AG09309 (cell line): ENCODE measurements around the gene DUSP22.
A peak's percentile ranks its signal among the peaks of the same experiment; 100 is the strongest.

Experiments
- DNase-seq: peaks from one replicate; pipeline ENCODE4 v3.0.0-alpha.2; 2010; ENCODE audit warnings: low read depth
- H3K4me3 ChIP-seq: 2 replicates; pipeline ENCODE4 v1.5.1; 2011; ENCODE audit warnings: mild to moderate bottlenecking, low read depth, low read length, moderate library complexity; ENCODE audit not compliant: control insufficient read depth
- TF ChIP-seq, protein P1 (sequence below): IDR thresholded peaks from 2 replicates; pipeline ENCODE4 v1.5.1; 2011; ENCODE audit warnings: mild to moderate bottlenecking, low read depth, low read length, inconsistent platforms; ENCODE audit not compliant: insufficient read depth, control insufficient read depth; ENCODE audit errors: missing control alignments

The DUSP22 gene

DNA sequence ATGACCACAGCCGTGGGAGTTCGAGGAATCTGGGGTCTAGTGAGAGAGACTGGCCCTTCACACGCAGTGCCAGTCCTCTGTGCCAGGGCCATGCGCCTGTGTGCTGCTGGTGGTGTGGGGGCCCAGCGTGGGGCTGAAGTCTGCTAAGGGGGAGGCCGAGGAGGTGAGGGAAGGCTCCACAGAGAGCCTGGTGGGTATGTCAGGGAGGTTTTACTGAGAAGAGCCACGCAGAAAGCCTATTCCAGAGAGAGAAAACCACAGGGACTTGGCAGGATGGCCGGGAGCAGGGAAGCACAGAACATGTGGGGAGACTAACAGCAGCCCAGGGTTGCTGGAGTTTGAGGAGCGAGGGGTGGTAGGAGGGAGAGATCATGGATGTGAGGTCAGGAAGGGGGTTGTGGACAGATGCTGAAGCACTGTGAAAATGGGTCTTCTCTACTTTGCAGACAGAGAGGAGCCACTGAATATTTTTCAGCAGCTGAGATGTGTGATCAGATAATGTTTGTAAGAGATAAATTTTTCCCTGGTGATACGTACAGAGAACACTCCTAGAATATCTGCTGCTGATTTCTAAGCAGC is 35.3 kb downstream of the DUSP22 start:
- DNase-seq = no peak
- no peak overlapping the region for H3K4me3 ChIP-seq
- TF ChIP-seq, protein P1, sequence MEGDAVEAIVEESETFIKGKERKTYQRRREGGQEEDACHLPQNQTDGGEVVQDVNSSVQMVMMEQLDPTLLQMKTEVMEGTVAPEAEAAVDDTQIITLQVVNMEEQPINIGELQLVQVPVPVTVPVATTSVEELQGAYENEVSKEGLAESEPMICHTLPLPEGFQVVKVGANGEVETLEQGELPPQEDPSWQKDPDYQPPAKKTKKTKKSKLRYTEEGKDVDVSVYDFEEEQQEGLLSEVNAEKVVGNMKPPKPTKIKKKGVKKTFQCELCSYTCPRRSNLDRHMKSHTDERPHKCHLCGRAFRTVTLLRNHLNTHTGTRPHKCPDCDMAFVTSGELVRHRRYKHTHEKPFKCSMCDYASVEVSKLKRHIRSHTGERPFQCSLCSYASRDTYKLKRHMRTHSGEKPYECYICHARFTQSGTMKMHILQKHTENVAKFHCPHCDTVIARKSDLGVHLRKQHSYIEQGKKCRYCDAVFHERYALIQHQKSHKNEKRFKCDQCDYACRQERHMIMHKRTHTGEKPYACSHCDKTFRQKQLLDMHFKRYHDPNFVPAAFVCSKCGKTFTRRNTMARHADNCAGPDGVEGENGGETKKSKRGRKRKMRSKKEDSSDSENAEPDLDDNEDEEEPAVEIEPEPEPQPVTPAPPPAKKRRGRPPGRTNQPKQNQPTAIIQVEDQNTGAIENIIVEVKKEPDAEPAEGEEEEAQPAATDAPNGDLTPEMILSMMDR = no peak

GRCh38 chr6:328136-328670 is 35.9 kb downstream of the DUSP22 start:
- DNase-seq = peak; percentile 66
- no peak overlapping the region for H3K4me3 ChIP-seq
- TF ChIP-seq, protein P1 = peak; percentile 9

- DNase-seq = no peak
- no peak overlapping the region for H3K4me3 ChIP-seq
- TF ChIP-seq, protein P1 = no peak
These were observed 36.6 kb downstream of the DUSP22 start for GRCh38 chr6:328924-329323.

DNA sequence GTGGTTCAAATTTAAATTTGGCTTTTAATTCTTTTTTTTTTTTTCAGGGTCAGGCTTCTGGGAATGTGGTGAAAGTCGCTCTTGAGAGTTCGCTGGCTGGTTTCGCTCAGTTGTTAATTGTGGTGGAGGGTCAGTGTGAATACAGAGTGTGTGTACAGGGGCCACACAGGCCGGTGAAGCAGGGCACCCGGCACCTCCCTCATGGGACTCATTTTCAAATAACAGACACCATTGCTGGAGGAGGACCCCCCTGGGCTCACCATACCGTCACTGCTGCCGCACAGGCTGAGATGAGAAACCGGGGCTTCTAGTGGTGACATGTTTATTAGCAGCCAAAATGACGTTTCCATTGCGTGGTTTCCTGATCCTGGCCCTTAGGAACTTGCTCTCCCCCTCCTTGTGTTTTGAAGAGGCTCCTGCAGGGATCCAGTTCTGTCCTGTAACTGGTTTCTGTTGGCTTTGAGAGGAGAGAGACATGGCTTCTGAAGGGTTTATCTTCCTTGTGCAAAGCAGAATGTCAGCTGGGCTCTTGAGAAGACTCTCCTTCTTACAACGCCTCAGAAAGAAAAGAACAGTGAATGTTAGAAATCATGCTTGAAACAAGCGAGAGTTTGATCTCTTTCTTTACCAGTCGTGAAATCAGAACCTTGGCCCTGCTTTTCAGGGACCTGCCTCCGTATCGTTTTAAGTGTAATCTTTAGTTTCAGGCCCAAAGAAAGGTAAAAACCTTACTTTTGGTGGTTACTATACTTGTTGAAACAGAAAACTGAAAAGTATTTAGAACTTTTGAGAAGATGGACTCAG is 37.8 kb downstream of the DUSP22 start:
- H3K4me3 ChIP-seq = no peak overlapping the region
- no peak for DNase-seq
- TF ChIP-seq, protein P1 = no peak

- TF ChIP-seq, protein P1 = no peak
- no peak overlapping the region for H3K4me3 ChIP-seq
- no peak for DNase-seq
These were observed 38.7 kb downstream of the DUSP22 start for GRCh38 chr6:330948-331347.

DNA sequence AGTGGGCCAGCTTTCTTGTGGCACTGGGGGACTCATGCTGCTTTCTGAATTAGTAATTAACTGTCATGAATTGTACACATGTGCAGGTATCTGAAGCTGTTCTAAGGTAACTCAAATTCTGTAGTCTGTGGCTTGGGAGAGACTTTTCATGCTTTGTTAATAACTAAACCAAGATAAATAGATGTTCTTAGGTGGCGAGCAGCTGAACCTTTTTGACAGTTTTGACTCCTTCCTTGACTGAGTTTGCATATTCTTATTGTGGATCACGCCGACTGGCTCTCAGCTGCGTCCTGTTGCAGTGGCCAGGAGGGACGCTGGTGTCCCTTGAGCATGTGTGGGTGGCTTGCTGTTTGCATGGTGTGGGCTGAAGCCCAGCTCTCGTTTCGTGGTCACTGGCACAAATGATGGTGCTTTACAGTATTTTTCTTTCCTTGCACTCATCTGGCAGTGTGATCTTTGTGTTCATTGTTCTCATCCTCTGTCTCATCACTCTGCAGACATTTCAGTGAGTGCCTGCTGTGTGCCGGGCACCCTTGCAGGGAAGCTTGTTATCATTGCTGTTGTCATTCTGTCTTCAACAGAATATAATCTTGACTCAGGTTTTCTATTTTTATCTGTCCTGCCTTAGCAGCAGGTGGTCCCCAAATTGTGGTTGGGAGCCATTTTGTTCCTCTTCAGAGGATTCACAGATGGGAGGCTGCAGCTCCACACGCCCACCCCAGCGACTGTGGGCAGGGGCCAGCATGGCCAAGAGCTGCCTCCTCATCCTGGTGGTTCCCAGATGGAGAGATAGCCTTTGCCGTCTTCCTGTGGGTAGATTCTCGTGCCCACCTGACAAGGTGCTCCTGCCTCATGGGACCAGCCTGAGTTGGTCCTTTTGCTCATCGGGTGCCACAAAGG is 39.6 kb downstream of the DUSP22 start:
- H3K4me3 ChIP-seq = no peak overlapping the region
- TF ChIP-seq, protein P1 = no peak
- no peak for DNase-seq
